Gastrocnemius medialis (tissue), 4 donors: ENCODE data around the gene DLX4. TPM values are rescaled to one million over a fixed set of nuclear protein-coding genes. Genes with fewer than 3 reads are reported as not detected.

ENCODE experiments used
- ATAC-seq, 2 donors: fragments of 150-250 bp; one replicate each; pipeline ENCODE4 v1.9.1; 2016
- DNase-seq, 2 donors: peaks; one replicate each; pipeline ENCODE4 v3.0.0-alpha.2; 2019
- H3K27ac ChIP-seq, 4 donors: fragments of 200-600 bp; sonication (generic); 1 replicate in 1 of 4; 2 replicates in 3 of 4; pipeline ENCODE4 v1.5.1; 2016 to 2018; ENCODE audit warnings: mild to moderate bottlenecking in 2 of 4, moderate library complexity in 1 of 4
- H3K27me3 ChIP-seq, 3 donors: fragments of 200-600 bp; sonication (generic) in 2 of 3; 1 replicate in 1 of 3; 2 replicates in 2 of 3; pipeline versions ENCODE4 v1.5.1 to v1.6.0; 2016 to 2019; ENCODE audit warnings: mild to moderate bottlenecking in 1 of 3, moderate library complexity in 1 of 3
- H3K36me3 ChIP-seq, 2 donors: fragments of 200-600 bp; sonication (generic) in 1 of 2; one replicate each; pipeline ENCODE4 v1.5.1; 2017 to 2018
- H3K4me1 ChIP-seq, 2 donors: fragments of 200-600 bp; sonication (generic) in 1 of 2; one replicate each; pipeline ENCODE4 v1.5.1; 2016 to 2017; ENCODE audit warnings: mild to moderate bottlenecking in 2 of 2
- H3K4me3 ChIP-seq, 4 donors: fragments of 200-600 bp; sonication (generic) in 3 of 4; 1 replicate in 1 of 4; 2 replicates in 3 of 4; pipeline ENCODE4 v1.5.1; 2016 to 2019; ENCODE audit warnings: mild to moderate bottlenecking in 2 of 4
- H3K9me3 ChIP-seq, 3 donors: fragments of 200-600 bp; sonication (generic) in 2 of 3; 1 replicate in 1 of 3; 2 replicates in 2 of 3; pipeline ENCODE4 v1.5.1; 2016 to 2019
- CTCF ChIP-seq, 5 experiments: fragments of 450-650 bp in 3 of 5; fragments of 200-600 bp in 2 of 5; sonication (generic) in 2 of 5; IDR thresholded peaks in 4 of 5; conservative IDR thresholded peaks in 1 of 5; 1 replicate in 4 of 5; 2 replicates in 1 of 5; pipeline ENCODE4 v1.5.1; 2016 to 2019; ENCODE audit warnings: antibody characterized with exemption in 5 of 5, mild to moderate bottlenecking in 3 of 5, moderate library complexity in 3 of 5
- POLR2A ChIP-seq, 2 donors: fragments of 450-650 bp; IDR thresholded peaks; one replicate each; pipeline ENCODE4 v1.6.1; 2017; ENCODE audit warnings: antibody characterized with exemption in 2 of 2, mild to moderate bottlenecking in 2 of 2, moderate library complexity in 2 of 2
- in situ Hi-C, 4 donors: fragments of 200-750 bp; cut with MboI; loops; one replicate each; pipeline versions ENCODE4 v1.15.0 to v1.8.0; 2017; ENCODE audit warnings: low sequenced_read_pairs in 4 of 4
- intact Hi-C: fragments of 100-400 bp; cut with DNase I; formaldehyde crosslinking; loops from one replicate; pipeline ENCODE4 v1.15.1; 2023; ENCODE audit warnings: low total_unique reads
- total RNA-seq, 4 donors: library from RNA; depleted of rRNA; stranded (reverse); fragments of >200 nt; gene quantifications; one replicate each; pipeline versions ENCODE4 v1.1.0 to v1.2.3, GENCODE V29; 2016

DLX4 gene
- total RNA-seq, 4 donors from 2014 or later: not detected

- Histone ChIP-seq H3K27ac (no peak overlapping the region), H3K36me3 (no peaks in the 10 kb centered on the region), H3K9me3 (no peaks in the 10 kb centered on the region), H3K4me1 (no peaks in the 10 kb centered on the region), H3K27me3 (peaks cover 24 to 32% (median 28%) of the 10 kb centered on the region in 3 donors), H3K4me3 (no peak overlapping the region)
- ATAC-seq (no peak), DNase-seq (no peak)
- TF ChIP-seq POLR2A (IDR thresholded peaks at IDR 0.05): no peak
- no peak for TF ChIP-seq CTCF (IDR thresholded peaks at IDR 0.05 in 4 of 5, conservative IDR thresholded peaks at IDR 0.05 in 1 of 5)
- in situ Hi-C loops (no loop called here), intact Hi-C loops (no loop called here)
Observed at GRCh38 chr17:49942947-49943346, 26.0 kb upstream of the DLX4 start.

GRCh38 chr17:49944273-49944870 lies 24.6 kb upstream of the DLX4 start:
- Histone ChIP-seq H3K36me3 (no peaks in the 10 kb centered on the region), H3K4me3 (no peak overlapping the region), H3K9me3 (no peaks in the 10 kb centered on the region), H3K4me1 (no peaks in the 10 kb centered on the region), H3K27me3 (peaks cover 24 to 37% (median 28%) of the 10 kb centered on the region in 3 donors), H3K27ac (no peak overlapping the region)
- ATAC-seq (no peak), DNase-seq (no peak)
- in situ Hi-C loops (no loop called here), intact Hi-C loops (no loop called here)
- TF ChIP-seq CTCF (IDR thresholded peaks at IDR 0.05 in 4 of 5, conservative IDR thresholded peaks at IDR 0.05 in 1 of 5): no peak
- no peak for TF ChIP-seq POLR2A (IDR thresholded peaks at IDR 0.05)

- DNase-seq: no peak
- peaks cover 38 to 49% (median 40%) of the 10 kb centered on the region in 3 donors for H3K27me3 ChIP-seq
- no peak overlapping the region for H3K27ac ChIP-seq
- H3K9me3 ChIP-seq: no peaks in the 10 kb centered on the region
- no peaks in the 10 kb centered on the region for H3K36me3 ChIP-seq
- H3K4me3 ChIP-seq: no peak overlapping the region
- in situ Hi-C loops: no loop called here
- ATAC-seq: no peak
- no peaks in the 10 kb centered on the region for H3K4me1 ChIP-seq
- no peak for TF ChIP-seq CTCF (IDR thresholded peaks at IDR 0.05 in 4 of 5, conservative IDR thresholded peaks at IDR 0.05 in 1 of 5)
- no peak for TF ChIP-seq POLR2A (IDR thresholded peaks at IDR 0.05)
- intact Hi-C loops: no loop called here
Observed at GRCh38 chr17:49946208-49946607, 22.8 kb upstream of the DLX4 start.

GRCh38 chr17:49946964-49947584 lies 21.9 kb upstream of the DLX4 start:
- no peak for DNase-seq
- Histone ChIP-seq H3K27me3 (peaks cover 46 to 57% (median 47%) of the 10 kb centered on the region in 3 donors), H3K4me1 (no peaks in the 10 kb centered on the region), H3K4me3 (no peak overlapping the region), H3K27ac (no peak overlapping the region), H3K9me3 (no peaks in the 10 kb centered on the region), H3K36me3 (no peaks in the 10 kb centered on the region)
- in situ Hi-C loops: no loop called here
- no peak for ATAC-seq
- TF ChIP-seq CTCF (IDR thresholded peaks at IDR 0.05 in 4 of 5, conservative IDR thresholded peaks at IDR 0.05 in 1 of 5) (no peak), POLR2A (IDR thresholded peaks at IDR 0.05) (no peak)
- intact Hi-C loops: no loop called here
